ENCODE results near the gene AK1. TPM values are rescaled to one million over a fixed set of nuclear protein-coding genes. Genes with fewer than 3 reads are reported as not detected.

Gene AK1
- total and polyA plus RNA-seq, 2 of the 8 experiments (the other 6 are each of a cell fraction or from before 2014, with no cell fraction given): 37.9 to 39.2 TPM

DNA sequence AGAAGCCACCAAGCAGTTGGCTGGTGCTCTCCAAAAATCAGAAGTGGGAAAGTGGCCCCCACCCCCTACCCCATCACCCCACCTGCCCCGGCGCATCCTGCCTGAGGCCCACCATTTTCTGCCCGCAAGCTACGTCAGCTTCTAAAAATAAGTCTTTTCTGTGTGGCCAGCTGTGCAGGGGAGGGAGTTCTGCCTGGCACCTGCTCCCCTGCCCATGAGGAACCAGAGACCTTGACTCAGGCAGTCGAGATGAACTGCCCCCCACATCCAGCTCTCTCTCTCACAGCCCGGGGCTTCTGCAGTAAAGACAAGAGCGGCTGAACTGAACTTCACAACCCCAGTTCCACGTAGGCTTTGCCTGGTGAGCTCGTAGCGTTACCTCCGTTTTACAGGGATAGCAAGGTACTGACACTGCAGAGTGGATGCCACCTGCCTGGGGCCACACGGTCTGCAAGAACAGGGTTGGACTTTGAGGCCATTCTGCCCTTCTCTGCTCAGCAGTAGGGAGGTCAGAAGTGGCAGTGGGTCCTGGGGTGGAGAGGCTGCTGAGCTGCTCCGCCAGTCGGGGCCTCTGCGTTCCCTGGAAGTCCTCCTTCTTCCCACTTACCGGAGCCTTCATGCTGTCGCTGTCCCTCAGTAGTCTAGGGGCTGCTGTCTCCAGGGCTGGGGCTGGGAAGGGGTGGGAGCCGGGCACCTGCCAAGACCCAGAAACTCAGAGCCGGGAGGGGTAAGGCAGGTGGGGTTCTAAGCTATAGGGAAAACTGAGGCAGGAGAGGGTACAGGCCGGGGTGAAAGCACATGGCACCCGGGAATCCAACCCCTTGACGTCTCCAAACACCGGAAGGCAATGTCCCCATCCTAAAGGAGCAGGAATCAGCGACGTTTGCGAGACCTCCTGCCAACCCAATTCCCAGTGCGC is 38.6 kb upstream of the AK1 start:
- H3K56ac ChIP-seq (replicated peaks; ENCODE audit: insufficient read length, low read depth, low read length): no peak overlapping the region
- H4K8ac ChIP-seq (ENCODE audit: extremely low read depth, insufficient read depth, low read length): no peak overlapping the region
- no peak overlapping the region for H4K5ac ChIP-seq (ENCODE audit: insufficient read length, low read depth, low read length)
- H3K4me1 ChIP-seq (replicated peaks in 1 of 4; ENCODE audit: control insufficient read depth in 3 of 4, insufficient read depth in 4 of 4, low read length in 3 of 4): peaks cover 4 to 8% (median 7%) of the 10 kb centered on the region in 4 experiments
- peaks cover 5% of the 10 kb centered on the region for H3K23me2 ChIP-seq (ENCODE audit: low read depth, low read length)
- no peak overlapping the region for H3K14ac ChIP-seq (ENCODE audit: insufficient read length)
- CTCF ChIA-PET (ENCODE audit: partially characterized antibody): interaction anchor here (0.6 to 2.9 kb wide), 15 partner anchors 17 to 412 kb away, joined by 3 to 13 read pairs (median 4); partner anchors contain the start of genes ST6GALNAC6 and TOR2A
- peaks cover 0 to 9% (median 8%) of the 10 kb centered on the region in 4 experiments; a peak in 5 of 7 replicates for H3K27me3 ChIP-seq (replicated peaks in 1 of 4; ENCODE audit: control insufficient read depth in 3 of 4, extremely low read depth in 1 of 4, insufficient read depth in 3 of 4, low read length in 3 of 4)
- peak overlapping the region; percentile 91 to 92 for H3K4me2 ChIP-seq (ENCODE audit: insufficient read depth in 1 of 2, low read depth in 2 of 2, low read length in 2 of 2)
- FAIRE-seq (no peak), DNase-seq (ENCODE audit: low read depth in 1 of 2, low spot score in 2 of 2) (no peak)
- H3K4me3 ChIP-seq (ENCODE audit: extremely low read depth in 1 of 4, insufficient read depth in 2 of 4, low read depth in 3 of 4, low read length in 4 of 4): peak overlapping the region; percentile 55 to 70 (median 60)
- H2BK12ac ChIP-seq (ENCODE audit: low read depth, low read length): peak overlapping the region; percentile 86; the same call in 1 of the 2 replicates
- H3K79me1 ChIP-seq (ENCODE audit: low read depth, low read length): no peaks in the 10 kb centered on the region
- H2BK15ac ChIP-seq (ENCODE audit: low read length): peak overlapping the region; percentile 81; the same call in 1 of the 2 replicates
- peak overlapping the region; percentile 24; the same call in 1 of the 2 replicates for H2AFZ ChIP-seq (ENCODE audit: low read length)
- 69% methylated on average over 27 of the region's 27 CpGs; no CpG with 5 or more reads in 1 of the 2 experiments for WGBS, 2 experiments (ENCODE audit: extremely low coverage in 1 of 2, insufficient coverage in 1 of 2, insufficient read length in 1 of 2, insufficient replicate concordance in 2 of 2, low coverage in 1 of 2, low lambda C conversion rate in 2 of 2, missing lambda C conversion rate in 1 of 2)
- no peak overlapping the region for H2BK20ac ChIP-seq (ENCODE audit: low read length)
- H3K9ac ChIP-seq (replicated peaks in 1 of 4; ENCODE audit: extremely low read depth in 1 of 4, low read depth in 3 of 4, low read length in 3 of 4): peak overlapping the region in 3 of 4 experiments; percentile 6 to 63 (median 43); a peak in 5 of 7 replicates
- H3K4ac ChIP-seq (replicated peaks; ENCODE audit: insufficient read length, low read depth, low read length): no peak overlapping the region
- H3K23ac ChIP-seq (ENCODE audit: insufficient read length): no peak overlapping the region
- H3K36me3 ChIP-seq (ENCODE audit: control insufficient read depth in 2 of 4, insufficient read depth in 4 of 4, low read length in 3 of 4): peaks cover 0 to 6% (median 0%) of the 10 kb centered on the region in 4 experiments; a peak in 1 of 8 replicates
- H3K18ac ChIP-seq (ENCODE audit: extremely low read depth, low read length): no peak overlapping the region
- no peaks in the 10 kb centered on the region for H3K79me2 ChIP-seq (ENCODE audit: control insufficient read depth in 1 of 2, insufficient read depth in 2 of 2, low read length in 2 of 2)
- 0 out of 2 replicates have a peak overlapping the region, but pooled peaks have one; percentile 10 for H2AK5ac ChIP-seq (ENCODE audit: low read depth, low read length)
- H3K27ac ChIP-seq (ENCODE audit: low read depth, low read length): no peak overlapping the region
- H2BK120ac ChIP-seq (replicated peaks; ENCODE audit: low read depth, low read length): no peak overlapping the region
- H2BK5ac ChIP-seq (ENCODE audit: low read depth, low read length): no peak overlapping the region
- no peaks in the 10 kb centered on the region for H3K9me3 ChIP-seq (ENCODE audit: insufficient read depth in 2 of 2, low read depth in 1 of 2, low read length in 1 of 2)
- peaks cover 0 to 3% of the 10 kb centered on the region in 2 experiments for H4K20me1 ChIP-seq (replicated peaks in 1 of 2; ENCODE audit: control insufficient read depth in 1 of 2, insufficient read depth in 2 of 2, low read length in 2 of 2)
- TF ChIP-seq MAX (IDR thresholded peaks at IDR 0.05): peak; percentile 65
- TF ChIP-seq MAFK (IDR thresholded peaks at IDR 0.05; ENCODE audit: low read depth, low read length): no peak
- TF ChIP-seq CTBP2 (IDR thresholded peaks at IDR 0.05; ENCODE audit: borderline replicate concordance, insufficient read depth, insufficient read length, low read length): no peak
- TF ChIP-seq, protein P1, sequence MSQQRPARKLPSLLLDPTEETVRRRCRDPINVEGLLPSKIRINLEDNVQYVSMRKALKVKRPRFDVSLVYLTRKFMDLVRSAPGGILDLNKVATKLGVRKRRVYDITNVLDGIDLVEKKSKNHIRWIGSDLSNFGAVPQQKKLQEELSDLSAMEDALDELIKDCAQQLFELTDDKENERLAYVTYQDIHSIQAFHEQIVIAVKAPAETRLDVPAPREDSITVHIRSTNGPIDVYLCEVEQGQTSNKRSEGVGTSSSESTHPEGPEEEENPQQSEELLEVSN (IDR thresholded peaks at IDR 0.05): peak; percentile 66
- peak; percentile 50 for TF ChIP-seq SAP30 (IDR thresholded peaks at IDR 0.05; ENCODE audit: insufficient read depth, insufficient replicate concordance, low read length)
- POLR2A ChIA-PET (ENCODE audit: partially characterized antibody): interaction anchor here (0.6 to 3.7 kb wide), 8 partner anchors 10 to 138 kb away, joined by 3 to 16 read pairs (median 4); partner anchors contain the start of genes SH2D3C and ST6GALNAC6
- no peak overlapping the region for H4K91ac ChIP-seq (replicated peaks; ENCODE audit: insufficient read length, low read length)

Data from H1 (cell line).